Measurements from ENCODE around the gene ATXN10. TPM values are rescaled to one million over a fixed set of nuclear protein-coding genes. Genes with fewer than 3 reads are reported as not detected.

The ATXN10 gene
- total and polyA plus RNA-seq, 2 of the 8 experiments (the other 6 are each of a cell fraction or from before 2014, with no cell fraction given), result 134 to 210 TPM

GRCh38 chr22:45843031-45843430 is 171.4 kb downstream of the ATXN10 start:
- H3K36me3 ChIP-seq (ENCODE audit: control insufficient read depth in 2 of 4, insufficient read depth in 4 of 4, low read length in 3 of 4), result no peaks in the 10 kb centered on the region; a peak in 1 of 8 replicates
- no peaks in the 10 kb centered on the region for H3K27me3 ChIP-seq (replicated peaks in 1 of 4; ENCODE audit: control insufficient read depth in 3 of 4, extremely low read depth in 1 of 4, insufficient read depth in 3 of 4, low read length in 3 of 4)
- no peak overlapping the region for H2BK12ac ChIP-seq (ENCODE audit: low read depth, low read length)
- H3K4me2 ChIP-seq (ENCODE audit: insufficient read depth in 1 of 2, low read depth in 2 of 2, low read length in 2 of 2), result no peak overlapping the region
- H2AFZ ChIP-seq (ENCODE audit: low read length), result no peak overlapping the region
- H3K9me3 ChIP-seq (ENCODE audit: insufficient read depth in 2 of 2, low read depth in 1 of 2, low read length in 1 of 2), result no peaks in the 10 kb centered on the region
- H2BK20ac ChIP-seq (ENCODE audit: low read length), result no peak overlapping the region
- no peak overlapping the region for H3K4me3 ChIP-seq (ENCODE audit: extremely low read depth in 1 of 4, insufficient read depth in 2 of 4, low read depth in 3 of 4, low read length in 4 of 4)
- H2BK120ac ChIP-seq (replicated peaks; ENCODE audit: low read depth, low read length), result no peak overlapping the region
- H3K18ac ChIP-seq (ENCODE audit: extremely low read depth, low read length), result no peak overlapping the region
- H3K4ac ChIP-seq (replicated peaks; ENCODE audit: insufficient read length, low read depth, low read length), result no peak overlapping the region
- POLR2A ChIA-PET (ENCODE audit: partially characterized antibody), result no interaction called here
- no peaks in the 10 kb centered on the region for H4K20me1 ChIP-seq (replicated peaks in 1 of 2; ENCODE audit: control insufficient read depth in 1 of 2, insufficient read depth in 2 of 2, low read length in 2 of 2)
- H3K9ac ChIP-seq (replicated peaks in 1 of 4; ENCODE audit: extremely low read depth in 1 of 4, low read depth in 3 of 4, low read length in 3 of 4), result no peak overlapping the region
- H3K23me2 ChIP-seq (ENCODE audit: low read depth, low read length), result no peaks in the 10 kb centered on the region
- no peak for DNase-seq (ENCODE audit: low read depth in 1 of 2, low spot score in 2 of 2)
- no peaks in the 10 kb centered on the region; the same call in 1 of the 2 replicates for H3K79me1 ChIP-seq (ENCODE audit: low read depth, low read length)
- TF ChIP-seq BACH1 (IDR thresholded peaks at IDR 0.05; ENCODE audit: low read length) (no peak), MAFK (IDR thresholded peaks at IDR 0.05; ENCODE audit: low read depth, low read length) (no peak)
- H2BK5ac ChIP-seq (ENCODE audit: low read depth, low read length), result no peak overlapping the region
- no peak overlapping the region for H3K23ac ChIP-seq (ENCODE audit: insufficient read length)
- 0 out of 4 replicates have a peak, but pooled peaks cover 0 to 2% of the 10 kb centered on the region in 2 experiments for H3K79me2 ChIP-seq (ENCODE audit: control insufficient read depth in 1 of 2, insufficient read depth in 2 of 2, low read length in 2 of 2)
- no peak overlapping the region for H2BK15ac ChIP-seq (ENCODE audit: low read length)
- H3K56ac ChIP-seq (replicated peaks; ENCODE audit: insufficient read length, low read depth, low read length), result no peak overlapping the region
- no peak overlapping the region for H2AK5ac ChIP-seq (ENCODE audit: low read depth, low read length)
- H3K4me1 ChIP-seq (replicated peaks in 1 of 4; ENCODE audit: control insufficient read depth in 3 of 4, insufficient read depth in 4 of 4, low read length in 3 of 4), result peaks cover 4 to 26% (median 17%) of the 10 kb centered on the region in 4 experiments; a peak in 6 of 7 replicates
- CTCF ChIA-PET (ENCODE audit: partially characterized antibody), result interaction anchor here (0.8 to 4.8 kb wide), 6 partner anchors 11 to 127 kb away, joined by 3 to 26 read pairs (median 4); no protein-coding TSS in a partner anchor
- no peak overlapping the region for H4K91ac ChIP-seq (replicated peaks; ENCODE audit: insufficient read length, low read length)
- 75% methylated on average over 7 of the region's 7 CpGs; no CpG with 5 or more reads in 1 of the 2 experiments for WGBS, 2 experiments (ENCODE audit: extremely low coverage in 1 of 2, insufficient coverage in 1 of 2, insufficient read length in 1 of 2, insufficient replicate concordance in 2 of 2, low coverage in 1 of 2, low lambda C conversion rate in 2 of 2, missing lambda C conversion rate in 1 of 2)
- no peak overlapping the region for H4K5ac ChIP-seq (ENCODE audit: insufficient read length, low read depth, low read length)
- H3K14ac ChIP-seq (ENCODE audit: insufficient read length), result no peak overlapping the region
- FAIRE-seq, result no peak
- no peak overlapping the region for H4K8ac ChIP-seq (ENCODE audit: extremely low read depth, insufficient read depth, low read length)
- H3K27ac ChIP-seq (ENCODE audit: low read depth, low read length), result no peak overlapping the region

All from H1 (cell line).